Thyroid gland (tissue), 4 donors: ENCODE data around the gene PLCB3.

Experiments used
- POLR2A ChIP-seq, 2 donors: fragments of 450-650 bp; IDR thresholded peaks; one replicate each; pipeline ENCODE4 v1.6.1; 2017; ENCODE audit warnings: antibody characterized with exemption in 2 of 2, mild to moderate bottlenecking in 2 of 2, moderate library complexity in 1 of 2
- TF ChIP-seq, protein P1 (sequence below), 6 experiments: fragments of 200-600 bp in 3 of 6; fragments of 450-650 bp in 3 of 6; sonication (generic) in 3 of 6; IDR thresholded peaks; one replicate each; pipeline ENCODE4 v1.5.1; 2016 to 2019; ENCODE audit warnings: antibody characterized with exemption in 6 of 6, mild to moderate bottlenecking in 2 of 6, inconsistent platforms in 1 of 6, moderate library complexity in 1 of 6

- TF ChIP-seq, protein P1, sequence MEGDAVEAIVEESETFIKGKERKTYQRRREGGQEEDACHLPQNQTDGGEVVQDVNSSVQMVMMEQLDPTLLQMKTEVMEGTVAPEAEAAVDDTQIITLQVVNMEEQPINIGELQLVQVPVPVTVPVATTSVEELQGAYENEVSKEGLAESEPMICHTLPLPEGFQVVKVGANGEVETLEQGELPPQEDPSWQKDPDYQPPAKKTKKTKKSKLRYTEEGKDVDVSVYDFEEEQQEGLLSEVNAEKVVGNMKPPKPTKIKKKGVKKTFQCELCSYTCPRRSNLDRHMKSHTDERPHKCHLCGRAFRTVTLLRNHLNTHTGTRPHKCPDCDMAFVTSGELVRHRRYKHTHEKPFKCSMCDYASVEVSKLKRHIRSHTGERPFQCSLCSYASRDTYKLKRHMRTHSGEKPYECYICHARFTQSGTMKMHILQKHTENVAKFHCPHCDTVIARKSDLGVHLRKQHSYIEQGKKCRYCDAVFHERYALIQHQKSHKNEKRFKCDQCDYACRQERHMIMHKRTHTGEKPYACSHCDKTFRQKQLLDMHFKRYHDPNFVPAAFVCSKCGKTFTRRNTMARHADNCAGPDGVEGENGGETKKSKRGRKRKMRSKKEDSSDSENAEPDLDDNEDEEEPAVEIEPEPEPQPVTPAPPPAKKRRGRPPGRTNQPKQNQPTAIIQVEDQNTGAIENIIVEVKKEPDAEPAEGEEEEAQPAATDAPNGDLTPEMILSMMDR (IDR thresholded peaks at IDR 0.05): no peak
- TF ChIP-seq POLR2A (IDR thresholded peaks at IDR 0.05): no peak
Observed at GRCh38 chr11:64259533-64260067, 8.3 kb downstream of the PLCB3 start.
